Kidney (tissue), 14 donors: ENCODE results near the gene PTPA. TPM values are rescaled to one million over a fixed set of nuclear protein-coding genes. Genes with fewer than 3 reads are reported as not detected.

ENCODE experiments used
- DNase-seq, 5 donors: peaks; one replicate each; pipeline ENCODE4 v3.0.0-alpha.2; 2013 to 2020
- FAIRE-seq: peaks from 2 replicates; lab custom pipeline; 2012; peaks lifted over from hg19 to GRCh38; lab: Jason Lieb, UNC
- H3K27ac ChIP-seq, 2 donors: one replicate each; pipeline ENCODE4 v1.7.0; 2013; ENCODE audit warnings: low read depth in 2 of 2, low read length in 2 of 2, inconsistent platforms in 1 of 2
- H3K27me3 ChIP-seq: one replicate; pipeline ENCODE4 v1.7.1; 2013; ENCODE audit warnings: low read length, inconsistent platforms; ENCODE audit not compliant: control insufficient read depth, insufficient read depth
- H3K36me3 ChIP-seq, 3 donors: one replicate each; pipeline versions ENCODE4 v1.7.0 to v1.7.1; 2013; ENCODE audit warnings: low read length in 3 of 3, control low read depth in 1 of 3, inconsistent platforms in 1 of 3; ENCODE audit not compliant: insufficient read depth in 3 of 3, control insufficient read depth in 2 of 3
- H3K4me1 ChIP-seq, 3 donors: one replicate each; pipeline versions ENCODE4 v1.7.0 to v1.7.1; 2013; ENCODE audit warnings: low read length in 3 of 3, inconsistent platforms in 1 of 3, low read depth in 1 of 3; ENCODE audit not compliant: control insufficient read depth in 2 of 3, insufficient read depth in 2 of 3
- H3K4me3 ChIP-seq, 3 donors: one replicate each; pipeline versions ENCODE4 v1.7.0 to v1.8.1; 2013; ENCODE audit warnings: low read length in 3 of 3, control low read depth in 1 of 3, inconsistent platforms in 1 of 3
- H3K9ac ChIP-seq, 3 donors: one replicate each; pipeline versions ENCODE4 v1.7.0 to v1.7.1; 2013; ENCODE audit warnings: low read length in 3 of 3, control low read depth in 1 of 3, inconsistent platforms in 1 of 3
- H3K9me3 ChIP-seq, 3 donors: one replicate each; pipeline versions ENCODE4 v1.7.0 to v1.7.1; 2013; ENCODE audit warnings: low read length in 3 of 3, control low read depth in 1 of 3, inconsistent platforms in 1 of 3; ENCODE audit not compliant: control insufficient read depth in 2 of 3, insufficient read depth in 1 of 3
- CTCF ChIP-seq: IDR thresholded peaks from 3 replicates; pipeline ENCODE4 v1.5.1; 2012; ENCODE audit warnings: mild to moderate bottlenecking, moderate library complexity, borderline replicate concordance; ENCODE audit not compliant: insufficient read depth; ENCODE audit errors: extremely low read depth
- intact Hi-C: fragments of 100-400 bp; cut with DNase I; formaldehyde crosslinking; loops from one replicate; pipeline ENCODE4 v1.11.1; 2022
- polyA plus RNA-seq: library from polyadenylated mRNA; stranded (reverse); fragments of 350-450 nt; fragmentation: Illumina TruSeq; extraction: RNeasy Lipid Tissue Mini Kit (QIAGEN cat#74804); gene quantifications from one replicate; pipeline ENCODE4 v1.2.3, GENCODE V29; 2014; ENCODE audit warnings: low read depth, low replicate concordance; ENCODE audit not compliant: insufficient read depth
- total RNA-seq: library from RNA; stranded (reverse); fragmentation: NEBNext Ultra II Directional; extraction: Animal tissue kit (Norgen Biotek cat#: 25700); gene quantifications from one replicate; pipeline ENCODE4 v1.2.1, GENCODE V29; 2021
- donor health status: control.
- donor health status: control.
- donor health status: control.
- donor health status: control.
- donor health status: control.
- donor health status: DM: yes; HTN: yes; CAD: no.
- donor health status: Normal renal cell carcinoma (clear cell type).

PTPA gene
- total and polyA plus RNA-seq, 2 donors from 2014 or later = 161 to 164 TPM

DNA sequence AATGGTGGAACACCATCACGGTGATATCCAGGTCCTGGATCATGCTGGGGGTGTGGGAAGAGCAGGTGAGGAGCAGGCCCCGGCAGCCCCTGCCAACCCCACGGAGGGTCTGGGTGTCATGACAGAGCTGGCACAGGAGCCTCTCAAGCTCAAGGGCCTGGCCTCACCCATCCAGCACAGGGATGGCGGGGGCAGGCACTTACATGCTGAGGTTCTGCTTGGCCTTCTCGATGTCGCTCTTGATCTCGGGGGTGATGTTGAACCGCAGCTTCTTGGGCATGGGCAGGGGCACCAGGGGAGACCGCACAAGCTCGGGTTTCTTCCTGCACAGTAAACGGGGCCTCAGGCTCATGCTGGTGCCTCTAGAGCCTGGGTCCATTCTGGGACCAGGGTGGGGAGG, 12.9 kb upstream of the PTPA start:
- Histone ChIP-seq H3K9ac (no peak overlapping the region), H3K9me3 (no peaks in the 10 kb centered on the region), H3K4me3 (no peak overlapping the region), H3K27me3 (no peaks in the 10 kb centered on the region), H3K4me1 (no peaks in the 10 kb centered on the region), H3K36me3 (peaks cover 0 to 4% (median 3%) of the 10 kb centered on the region in 3 donors), H3K27ac (no peak overlapping the region)
- intact Hi-C loops = no loop called here
- DNase-seq (no peak), FAIRE-seq (no peak)
- TF ChIP-seq CTCF = no peak

GRCh38 chr9:129100383-129101169, 10.6 kb upstream of the PTPA start:
- Histone ChIP-seq H3K27ac (no peak overlapping the region), H3K27me3 (no peaks in the 10 kb centered on the region), H3K4me3 (no peak overlapping the region), H3K9me3 (no peaks in the 10 kb centered on the region), H3K4me1 (no peaks in the 10 kb centered on the region), H3K9ac (no peak overlapping the region), H3K36me3 (peaks cover 0 to 4% (median 3%) of the 10 kb centered on the region in 3 donors)
- DNase-seq (peak in 1 of 5 donors; percentile 41), FAIRE-seq (no peak)
- intact Hi-C loops = no loop called here
- TF ChIP-seq CTCF = no peak

- Histone ChIP-seq H3K36me3 (peaks cover 0 to 3% (median 2%) of the 10 kb centered on the region in 3 donors), H3K4me1 (no peaks in the 10 kb centered on the region), H3K4me3 (no peak overlapping the region), H3K27me3 (no peaks in the 10 kb centered on the region), H3K9ac (no peak overlapping the region), H3K27ac (no peak overlapping the region), H3K9me3 (no peaks in the 10 kb centered on the region)
- intact Hi-C loops = no loop called here
- FAIRE-seq = no peak
- TF ChIP-seq CTCF = no peak
- DNase-seq = no peak
These were observed 9.9 kb upstream of the PTPA start for GRCh38 chr9:129101279-129101678.
